Ovary (tissue), 3 donors: Measurements from ENCODE around the gene SOCS3.

Experiments
- CTCF ChIP-seq, 3 donors: fragments of 450-650 bp in 2 of 3; fragments of 200-600 bp in 1 of 3; IDR thresholded peaks; one replicate each; pipeline versions ENCODE4 v1.5.1 to v1.8.0; 2016 to 2022; ENCODE audit warnings: antibody characterized with exemption in 3 of 3, mild to moderate bottlenecking in 1 of 3
- EP300 ChIP-seq: sonication (generic); formaldehyde crosslinking; IDR thresholded peaks from one replicate; pipeline ENCODE4 v1.6.1; 2017; ENCODE audit warnings: antibody characterized with exemption
- POLR2A ChIP-seq: fragments of 450-650 bp; IDR thresholded peaks from one replicate; pipeline ENCODE4 v1.6.1; 2017; ENCODE audit warnings: antibody characterized with exemption, mild to moderate bottlenecking, moderate library complexity
- donor health status: DM: no; HTN: no; CAD: no.

- TF ChIP-seq CTCF (IDR thresholded peaks at IDR 0.05): no peak
- TF ChIP-seq POLR2A: no peak
- TF ChIP-seq EP300: no peak
Measured at GRCh38 chr17:78393575-78393974, 33.7 kb upstream of the SOCS3 start.
